GM18873 (cell line): Measurements from ENCODE around the gene SIRT1.
"Not testable (repeated sequence)": the region's sequence is repeated elsewhere in the genome, so short reads cannot be mapped to it uniquely, and the experiment has no call there.

ENCODE experiments used
- ATAC-seq: cut with Tn5 transposase; IDR thresholded peaks from one replicate; pipeline ENCODE4 v1.9.1; 2021; ENCODE audit warnings: mild to moderate bottlenecking, moderate library complexity, moderate number of reproducible peaks; ENCODE audit not compliant: unreplicated experiment, low FRiP score

SIRT1 gene

GRCh38 chr10:67875340-67876238 lies 8.9 kb upstream of the SIRT1 start:
- no peak for ATAC-seq

GRCh38 chr10:67877421-67877820 lies 7.0 kb upstream of the SIRT1 start:
- ATAC-seq: not testable (repeated sequence)

- ATAC-seq: no peak
These were observed 6.3 kb upstream of the SIRT1 start for GRCh38 chr10:67878133-67878532.

GRCh38 chr10:67883710-67884312 lies 645 bp upstream of the SIRT1 start:
- ATAC-seq: no peak

GRCh38 chr10:67884842-67885670 lies 600 bp downstream of the SIRT1 start:
- peak; percentile 39 for ATAC-seq

- ATAC-seq: no peak
These were observed 9.2 kb downstream of the SIRT1 start for GRCh38 chr10:67893637-67894036.

- ATAC-seq: no peak
These were observed 19.1 kb downstream of the SIRT1 start for GRCh38 chr10:67903581-67903980.

- ATAC-seq: no peak
These were observed 28.0 kb downstream of the SIRT1 start for GRCh38 chr10:67912331-67912946.

GRCh38 chr10:67914777-67915340 lies 30.4 kb downstream of the SIRT1 start:
- ATAC-seq: no peak

GRCh38 chr10:67917169-67917568 lies 32.7 kb downstream of the SIRT1 start:
- ATAC-seq: no peak

GRCh38 chr10:67917679-67918078 lies 33.2 kb downstream of the SIRT1 start:
- no peak for ATAC-seq

- no peak for ATAC-seq
These were observed 36.6 kb downstream of the SIRT1 start for GRCh38 chr10:67921065-67921464.

GRCh38 chr10:67923551-67923950 lies 39.1 kb downstream of the SIRT1 start:
- ATAC-seq: no peak

- no peak for ATAC-seq
These were observed 39.7 kb downstream of the SIRT1 start for GRCh38 chr10:67924136-67924535.

GRCh38 chr10:67925449-67926005 lies 41.1 kb downstream of the SIRT1 start:
- ATAC-seq: no peak

- no peak for ATAC-seq
These were observed 42.5 kb downstream of the SIRT1 start for GRCh38 chr10:67926951-67927350.

GRCh38 chr10:67933199-67933598 lies 48.7 kb downstream of the SIRT1 start:
- no peak for ATAC-seq

- ATAC-seq: no peak
These were observed 49.9 kb downstream of the SIRT1 start for GRCh38 chr10:67934336-67934735.

- ATAC-seq: no peak
These were observed 50.8 kb downstream of the SIRT1 start for GRCh38 chr10:67935223-67935622.

GRCh38 chr10:67936416-67936815 lies 52.0 kb downstream of the SIRT1 start:
- no peak for ATAC-seq
